Endothelial cell of umbilical vein (primary cell): ENCODE results near the gene MCC. TPM values are rescaled to one million over a fixed set of nuclear protein-coding genes. Genes with fewer than 3 reads are reported as not detected.

Experiments
- Bru-seq: library from RNA; stranded (reverse); fragments of 400-500 nt; gene quantifications from one replicate; lab custom pipeline; 2021; lab: Mats Ljungman, UMichigan
- BruChase-seq, 2 experiments: library from RNA; stranded (reverse); fragments of 400-500 nt; gene quantifications; one replicate each; lab custom pipeline; 2021; lab: Mats Ljungman, UMichigan
- BruUV-seq: library from RNA; stranded (reverse); fragments of 400-500 nt; replicated peaks from 2 replicates; lab custom pipeline; 2021; lab: Mats Ljungman, UMichigan
- CTCF ChIA-PET: fragments of 300-600, 350-600 bp; sonication (Branson Sonifier 250); formaldehyde crosslinking; loops from one replicate; lab custom pipeline; 2021; ENCODE audit warnings: antibody characterized with exemption, inconsistent platforms; lab: Charles Lee
- POLR2A ChIA-PET: fragments of 300-600, 350-600 bp; sonication (Branson Sonifier 250); formaldehyde crosslinking; loops from one replicate; lab custom pipeline; 2021; ENCODE audit warnings: antibody characterized with exemption, inconsistent platforms; lab: Charles Lee
- DNase-seq: peaks from one replicate; pipeline ENCODE4 v3.0.0-alpha.2; 2011; ENCODE audit warnings: low read depth, low spot score
- FAIRE-seq: peaks from 2 replicates; lab custom pipeline; 2011; peaks lifted over from hg19 to GRCh38; lab: Jason Lieb, UNC
- H2AFZ ChIP-seq: 2 replicates; pipeline ENCODE4 v1.6.0; 2012; ENCODE audit warnings: low read depth, low read length, control low read depth, inconsistent platforms
- H3K27ac ChIP-seq: 2 replicates; pipeline ENCODE4 v1.5.1; 2011; ENCODE audit warnings: low read depth, mild to moderate bottlenecking, control low read depth, low read length, moderate library complexity; ENCODE audit not compliant: insufficient read depth
- H3K27me3 ChIP-seq, 2 experiments: 2 replicates each; pipeline versions ENCODE4 v1.6.0 to v1.6.1; 2011; ENCODE audit warnings: low read length in 2 of 2, mixed read lengths in 1 of 2; ENCODE audit not compliant: control insufficient read depth in 2 of 2, insufficient read depth in 2 of 2
- H3K36me3 ChIP-seq, 2 experiments: 2 replicates in 1 of 2; 3 replicates in 1 of 2; pipeline ENCODE4 v1.5.1; 2011; ENCODE audit warnings: low read length in 2 of 2, mild to moderate bottlenecking in 1 of 2, moderate library complexity in 1 of 2; ENCODE audit not compliant: control insufficient read depth in 2 of 2, insufficient read depth in 2 of 2; ENCODE audit errors: extremely low read depth in 1 of 2
- H3K4me1 ChIP-seq: 3 replicates; pipeline ENCODE4 v1.5.1; 2011; ENCODE audit warnings: mild to moderate bottlenecking, low read length; ENCODE audit not compliant: control insufficient read depth, insufficient read depth; ENCODE audit errors: extremely low read depth
- H3K4me2 ChIP-seq: 2 replicates; pipeline ENCODE4 v1.6.1; 2011; ENCODE audit warnings: low read length, control low read depth, mixed read lengths; ENCODE audit not compliant: insufficient read depth
- H3K4me3 ChIP-seq, 3 experiments: fragments of 200-600 bp in 1 of 3; sonication (generic), shearing (Covaris generic) in 1 of 3; replicated peaks in 1 of 3; 2 replicates each; pipeline ENCODE4 v1.5.1; 2011 to 2016; ENCODE audit warnings: control low read depth in 3 of 3, low read length in 3 of 3, mild to moderate bottlenecking in 2 of 3, inconsistent platforms in 1 of 3, low read depth in 1 of 3, moderate library complexity in 1 of 3; ENCODE audit not compliant: insufficient read depth in 1 of 3
- H3K79me2 ChIP-seq: 2 replicates; pipeline ENCODE4 v1.6.0; 2012; ENCODE audit warnings: low read length, inconsistent platforms; ENCODE audit not compliant: control insufficient read depth, insufficient read depth
- H3K9ac ChIP-seq: replicated peaks from 2 replicates; pipeline ENCODE3; 2011; ENCODE audit warnings: low read length, control low read depth; ENCODE audit not compliant: insufficient read depth; ENCODE audit errors: extremely low read depth
- H3K9me1 ChIP-seq: replicated peaks from 3 replicates; pipeline ENCODE4 v1.6.0; 2011; ENCODE audit warnings: mild to moderate bottlenecking, low read length; ENCODE audit not compliant: control insufficient read depth, insufficient read depth; ENCODE audit errors: extremely low read depth
- H3K9me3 ChIP-seq: replicated peaks from 2 replicates; pipeline ENCODE4 v1.5.1; 2012; ENCODE audit warnings: low read length, inconsistent platforms; ENCODE audit not compliant: control insufficient read depth, insufficient read depth
- H4K20me1 ChIP-seq: replicated peaks from 2 replicates; pipeline ENCODE3; 2011; ENCODE audit warnings: mild to moderate bottlenecking, low read length; ENCODE audit not compliant: control insufficient read depth, insufficient read depth; ENCODE audit errors: extremely low read depth
- CTCF ChIP-seq, 2 donors: IDR thresholded peaks; 1 replicate in 1 of 2; 2 replicates in 1 of 2; pipeline ENCODE4 v1.5.1; 2011; ENCODE audit warnings: low read length in 2 of 2, mild to moderate bottlenecking in 2 of 2, moderate library complexity in 2 of 2, control low read depth in 1 of 2, inconsistent platforms in 1 of 2, low read depth in 1 of 2; ENCODE audit not compliant: insufficient read depth in 1 of 2; ENCODE audit errors: extremely low read depth in 1 of 2
- EZH2 ChIP-seq: IDR thresholded peaks from 2 replicates; pipeline ENCODE4 v1.6.1; 2012; ENCODE audit warnings: borderline replicate concordance, low read depth, mild to moderate bottlenecking, moderate library complexity, low read length, inconsistent platforms; ENCODE audit not compliant: severe bottlenecking
- FOS ChIP-seq: IDR thresholded peaks from 2 replicates; pipeline ENCODE4 v1.6.1; 2011; ENCODE audit warnings: mild to moderate bottlenecking, low read length, moderate library complexity, borderline replicate concordance; ENCODE audit not compliant: insufficient read depth
- GATA2 ChIP-seq: IDR thresholded peaks from 2 replicates; pipeline ENCODE4 v1.7.0; 2011; ENCODE audit warnings: low read depth, mild to moderate bottlenecking, moderate library complexity, mixed read lengths, low read length; ENCODE audit not compliant: insufficient read length, insufficient read depth
- JUN ChIP-seq: IDR thresholded peaks from 2 replicates; pipeline ENCODE4 v1.6.1; 2011; ENCODE audit warnings: borderline replicate concordance, low read depth; ENCODE audit not compliant: insufficient read length, insufficient read depth
- MYC ChIP-seq: IDR thresholded peaks from one replicate; pipeline ENCODE4 v1.6.1; 2011; ENCODE audit warnings: mild to moderate bottlenecking, low read depth, low read length
- POLR2A ChIP-seq: IDR thresholded peaks from 2 replicates; pipeline ENCODE4 v1.6.1; 2012; ENCODE audit warnings: low read depth, mild to moderate bottlenecking, control low read depth, low read length
- POLR2AphosphoS5 ChIP-seq: IDR thresholded peaks from 2 replicates; pipeline ENCODE4 v1.6.1; 2012; ENCODE audit warnings: low read depth, mild to moderate bottlenecking, control low read depth, low read length, moderate library complexity; ENCODE audit not compliant: insufficient read depth
- dilution Hi-C: fragments of 300-500 bp; cut with MboI; formaldehyde crosslinking; loops from one replicate; pipeline ENCODE4 v1.15.0; 2019; ENCODE audit warnings: low sequenced_read_pairs; ENCODE audit not compliant: extremely low pct_ligation_motif_present
- intact Hi-C: fragments of 100-400 bp; cut with micrococcal nuclease; formaldehyde crosslinking; loops from one replicate; pipeline ENCODE4 v1.10.0; 2022
- long read RNA-seq: library from polyadenylated mRNA; stranded (forward); transcript quantifications from one replicate; pipeline ENCODE4 v2.0.0, GENCODE V29; 2021
- polyA minus RNA-seq, 3 experiments: library from RNA; depleted of rRNA, polyadenylated mRNA; stranded (reverse); fragments of >200 nt; gene quantifications; 1 replicate in 1 of 3; 2 replicates in 2 of 3; pipeline ENCODE4 v1.2.3, GENCODE V29; 2011
- polyA plus RNA-seq, 4 experiments: library from polyadenylated mRNA; depleted of rRNA in 3 of 4; stranded (reverse) in 3 of 4; unstranded in 1 of 4; fragments of >200 nt; gene quantifications; 2 replicates each; pipeline versions ENCODE4 v1.2.1 to v1.2.3, GENCODE V29; 2011 to 2012; ENCODE audit warnings: missing spikeins in 1 of 4
- total RNA-seq: library from RNA; stranded (reverse); gene quantifications from 2 replicates; pipeline ENCODE4 v1.2.3, GENCODE V29; 2021
- TF ChIP-seq, protein P1 (sequence below): IDR thresholded peaks from 2 replicates; pipeline ENCODE4 v1.6.1; 2011; ENCODE audit not compliant: insufficient read depth, insufficient read length

MCC gene
- total RNA-seq, result 23.0 and 27.5 TPM in 2 replicates
- 4.4 and 6.9 TPM in 2 replicates for polyA plus RNA-seq
- 7.9 and 11.1 TPM in 2 replicates for polyA plus RNA-seq (2011; cell fraction: cytosol; rRNA removed)
- polyA plus RNA-seq (2011; cell fraction: nucleus; rRNA removed), result 15.5 and 16.4 TPM in 2 replicates
- polyA plus RNA-seq (2012), result 10.3 and 11.5 TPM in 2 replicates
- polyA minus RNA-seq, result 30.2 and 52.3 TPM in 2 replicates
- polyA minus RNA-seq (2011; cell fraction: cytosol; rRNA and poly(A)+ RNA removed), result 0.10 TPM
- polyA minus RNA-seq (2011; cell fraction: nucleus; rRNA and poly(A)+ RNA removed), result 27.6 and 31.4 TPM in 2 replicates
- Bru-seq, nascent RNA, result percentile 70 among the genes with signal in this experiment
- BruChase-seq, experiment 1, labeled RNA remaining after a 6-hour chase, result percentile 60 among the genes with signal in this experiment
- BruChase-seq, experiment 2, labeled RNA remaining after a 2-hour chase, result percentile 60 among the genes with signal in this experiment
- long read RNA-seq, full-length matches to known transcripts, result 3 of 13 reads
- long read RNA-seq, partial matches to known transcripts, result 1 of 13 reads
- long read RNA-seq, other reads (novel, unspliced or antisense), result 9 of 13 reads

GRCh38 chr5:113487781-113488644 is at the start of gene MCC:
Gene MCC (minus strand): TSS chr5:113488453.
- Histone ChIP-seq H4K20me1 (peaks cover 3% of the 10 kb centered on the region), H3K4me1 (peaks cover 18% of the 10 kb centered on the region), H3K9me1 (no peaks in the 10 kb centered on the region), H3K27me3 (peaks cover 22 to 31% of the 10 kb centered on the region in 2 experiments), H3K36me3 (no peaks in the 10 kb centered on the region), H3K79me2 (no peaks in the 10 kb centered on the region), H3K4me3 (peak within 1 kb of the TSS; percentile 10 to 69 (median 47)), H3K27ac (no peak within 1 kb of the TSS), H2AFZ (peak within 1 kb of the TSS; percentile 85), H3K9me3 (peaks cover 5% of the 10 kb centered on the region), H3K9ac (no peak within 1 kb of the TSS), H3K4me2 (peak within 1 kb of the TSS; percentile 70)
- BruUV-seq, result no TSS peak
- FAIRE-seq (peak; percentile 15), DNase-seq (peak; percentile 73)
- ChIA-PET POLR2A (interaction anchor here (0.6 kb wide), 1 partner anchor 116 kb away, joined by 5 read pairs; no protein-coding TSS in a partner anchor), CTCF (interaction anchor here (1.2 to 3.1 kb wide), 8 partner anchors 16 to 492 kb away, joined by 3 to 13 read pairs (median 6); partner anchors contain the start of gene YTHDC2)
- intact Hi-C loops, result loop anchor here (2.0 kb wide), 1 partner anchor 25 kb away; the partner anchor contains the start of gene YTHDC2
- TF ChIP-seq POLR2AphosphoS5, result no peak
- TF ChIP-seq POLR2A, result no peak
- TF ChIP-seq JUN, result no peak
- TF ChIP-seq, protein P1, sequence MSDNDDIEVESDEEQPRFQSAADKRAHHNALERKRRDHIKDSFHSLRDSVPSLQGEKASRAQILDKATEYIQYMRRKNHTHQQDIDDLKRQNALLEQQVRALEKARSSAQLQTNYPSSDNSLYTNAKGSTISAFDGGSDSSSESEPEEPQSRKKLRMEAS, result no peak
- TF ChIP-seq MYC, result no peak
- TF ChIP-seq GATA2, result no peak
- no peak for TF ChIP-seq CTCF (IDR thresholded peaks at IDR 0.05; ENCODE audit: extremely low read depth in 1 of 2, insufficient read depth in 1 of 2, low read depth in 1 of 2, low read length in 2 of 2)
- peak; percentile 80 for TF ChIP-seq EZH2
- peak; percentile 8 for TF ChIP-seq FOS
- dilution Hi-C loops, result no loop called here
